Transverse colon (tissue), 4 donors: ENCODE measurements around the gene ATE1.

Experiments
- EP300 ChIP-seq: sonication (generic); formaldehyde crosslinking; IDR thresholded peaks from one replicate; pipeline ENCODE4 v1.6.1; 2017; ENCODE audit warnings: antibody characterized with exemption, low read depth
- POLR2A ChIP-seq: fragments of 450-650 bp; IDR thresholded peaks from one replicate; pipeline ENCODE4 v1.6.1; 2016; ENCODE audit warnings: antibody characterized with exemption, mild to moderate bottlenecking, moderate library complexity
- POLR2AphosphoS5 ChIP-seq, 3 donors: sonication (generic); formaldehyde crosslinking; IDR thresholded peaks; one replicate each; pipeline ENCODE4 v1.6.1; 2016; ENCODE audit warnings: antibody characterized with exemption in 3 of 3
- TF ChIP-seq, protein P1 (sequence below), 5 experiments: fragments of 200-600 bp in 3 of 5; fragments of 450-650 bp in 2 of 5; sonication (generic) in 3 of 5; IDR thresholded peaks; 1 replicate in 2 of 5; 2 replicates in 3 of 5; pipeline ENCODE4 v1.5.1; 2016 to 2017; ENCODE audit warnings: antibody characterized with exemption in 5 of 5, inconsistent platforms in 3 of 5, mild to moderate bottlenecking in 2 of 5, moderate library complexity in 1 of 5

DNA sequence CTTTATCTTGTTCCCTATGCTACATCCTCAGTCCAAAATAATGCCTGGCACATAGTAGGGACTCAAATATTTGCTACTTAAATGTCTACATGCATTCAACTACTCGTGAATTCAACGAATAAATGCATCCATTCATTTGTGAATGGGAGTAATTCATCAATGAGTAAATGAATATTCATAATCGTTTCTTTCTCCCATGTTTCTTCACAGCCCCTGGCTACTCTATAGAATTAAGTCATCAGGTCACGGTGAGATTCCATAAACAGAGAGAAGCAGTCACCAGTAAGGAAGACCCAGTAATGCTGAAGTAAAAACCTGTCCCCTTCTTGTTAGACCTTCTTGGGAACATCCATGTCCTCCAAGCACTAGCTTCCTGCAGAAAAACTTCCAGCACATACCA is 48.4 kb downstream of the ATE1 start:
- TF ChIP-seq, protein P1, sequence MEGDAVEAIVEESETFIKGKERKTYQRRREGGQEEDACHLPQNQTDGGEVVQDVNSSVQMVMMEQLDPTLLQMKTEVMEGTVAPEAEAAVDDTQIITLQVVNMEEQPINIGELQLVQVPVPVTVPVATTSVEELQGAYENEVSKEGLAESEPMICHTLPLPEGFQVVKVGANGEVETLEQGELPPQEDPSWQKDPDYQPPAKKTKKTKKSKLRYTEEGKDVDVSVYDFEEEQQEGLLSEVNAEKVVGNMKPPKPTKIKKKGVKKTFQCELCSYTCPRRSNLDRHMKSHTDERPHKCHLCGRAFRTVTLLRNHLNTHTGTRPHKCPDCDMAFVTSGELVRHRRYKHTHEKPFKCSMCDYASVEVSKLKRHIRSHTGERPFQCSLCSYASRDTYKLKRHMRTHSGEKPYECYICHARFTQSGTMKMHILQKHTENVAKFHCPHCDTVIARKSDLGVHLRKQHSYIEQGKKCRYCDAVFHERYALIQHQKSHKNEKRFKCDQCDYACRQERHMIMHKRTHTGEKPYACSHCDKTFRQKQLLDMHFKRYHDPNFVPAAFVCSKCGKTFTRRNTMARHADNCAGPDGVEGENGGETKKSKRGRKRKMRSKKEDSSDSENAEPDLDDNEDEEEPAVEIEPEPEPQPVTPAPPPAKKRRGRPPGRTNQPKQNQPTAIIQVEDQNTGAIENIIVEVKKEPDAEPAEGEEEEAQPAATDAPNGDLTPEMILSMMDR (IDR thresholded peaks at IDR 0.05), result no peak
- TF ChIP-seq POLR2AphosphoS5 (IDR thresholded peaks at IDR 0.05) (no peak), POLR2A (no peak), EP300 (no peak)
